Transverse colon (tissue), 4 donors: Measurements from ENCODE around the gene PLEKHH2.
A peak's percentile ranks its signal among the peaks of the same experiment; 100 is the strongest.

Experiments used
- CTCF ChIP-seq, 5 experiments: fragments of 200-600 bp in 3 of 5; fragments of 450-650 bp in 2 of 5; sonication (generic) in 3 of 5; IDR thresholded peaks; 1 replicate in 2 of 5; 2 replicates in 3 of 5; pipeline ENCODE4 v1.5.1; 2016 to 2017; ENCODE audit warnings: antibody characterized with exemption in 5 of 5, inconsistent platforms in 3 of 5, mild to moderate bottlenecking in 2 of 5, moderate library complexity in 1 of 5
- POLR2AphosphoS5 ChIP-seq, 3 donors: sonication (generic); formaldehyde crosslinking; IDR thresholded peaks; one replicate each; pipeline ENCODE4 v1.6.1; 2016; ENCODE audit warnings: antibody characterized with exemption in 3 of 3

- TF ChIP-seq CTCF (IDR thresholded peaks at IDR 0.05) (no peak), POLR2AphosphoS5 (IDR thresholded peaks at IDR 0.05) (peak; percentile 79 to 87 (median 83))
Observed at GRCh38 chr2:43773876-43774613, 137.0 kb downstream of the PLEKHH2 start, which contains the start of gene DYNC2LI1.
